DMS79 (cell line): ENCODE data around the gene COPS8.

Source experiments
- DNase-seq: peaks from one replicate; lab custom pipeline; 2025; lab: John Stamatoyannopoulos, UW

Gene COPS8

GRCh38 chr2:237131749-237132533 is 46.3 kb downstream of the COPS8 start:
- no peak for DNase-seq

GRCh38 chr2:237132799-237133198 is 47.1 kb downstream of the COPS8 start:
- no peak for DNase-seq

GRCh38 chr2:237134321-237135230 is 48.9 kb downstream of the COPS8 start:
- DNase-seq: no peak

- DNase-seq: no peak
Measured at GRCh38 chr2:237136824-237137223, 51.1 kb downstream of the COPS8 start.

- no peak for DNase-seq
Measured at GRCh38 chr2:237137626-237138323, 52.1 kb downstream of the COPS8 start.

GRCh38 chr2:237139123-237139675 is 53.5 kb downstream of the COPS8 start:
- no peak for DNase-seq

GRCh38 chr2:237140689-237141285 is 55.1 kb downstream of the COPS8 start:
- DNase-seq: no peak

- DNase-seq: no peak
Measured at GRCh38 chr2:237141571-237142051, 55.9 kb downstream of the COPS8 start.

- DNase-seq: no peak
Measured at GRCh38 chr2:237143118-237143517, 57.4 kb downstream of the COPS8 start.

- no peak for DNase-seq
Measured at GRCh38 chr2:237143676-237144440, 58.2 kb downstream of the COPS8 start.

GRCh38 chr2:237144516-237144915 is 58.8 kb downstream of the COPS8 start:
- no peak for DNase-seq

GRCh38 chr2:237147317-237147716 is 61.6 kb downstream of the COPS8 start:
- DNase-seq: no peak

GRCh38 chr2:237148624-237149023 is 62.9 kb downstream of the COPS8 start:
- no peak for DNase-seq

GRCh38 chr2:237149425-237149824 is 63.7 kb downstream of the COPS8 start:
- no peak for DNase-seq
